Neural cell (in vitro differentiated cells): Measurements from ENCODE around the gene NR5A1. TPM values are rescaled to one million over a fixed set of nuclear protein-coding genes. Genes with fewer than 3 reads are reported as not detected.

Experiments used
- H2AFZ ChIP-seq: fragments of 200-600, 300-800 bp; sonication (generic), shearing (Covaris generic); 2 replicates; pipeline ENCODE4 v1.6.0; 2014; ENCODE audit warnings: low read depth, mild to moderate bottlenecking, antibody characterized with exemption, low read length, moderate library complexity
- H3F3A ChIP-seq: fragments of 200-600 bp; shearing (Covaris generic); 2 replicates; pipeline ENCODE4 v1.6.1; 2016; ENCODE audit warnings: mild to moderate bottlenecking, moderate library complexity, mixed read lengths, antibody characterized with exemption, low read length; ENCODE audit not compliant: insufficient read depth, poor library complexity, severe bottlenecking
- H3K27ac ChIP-seq: fragments of 200-600, 300-800 bp; sonication (generic), shearing (Covaris generic); 2 replicates; pipeline ENCODE4 v1.5.1; 2014; ENCODE audit warnings: mild to moderate bottlenecking, low read length, moderate library complexity
- H3K27me3 ChIP-seq: fragments of 300-800, 200-600 bp; sonication (generic), shearing (Covaris generic); 2 replicates; pipeline ENCODE4 v1.6.0; 2014; ENCODE audit warnings: mild to moderate bottlenecking, low read depth, low read length, moderate library complexity; ENCODE audit not compliant: insufficient read depth
- H3K36me3 ChIP-seq: fragments of 300-800, 200-600 bp; sonication (generic), shearing (Covaris generic); 2 replicates; pipeline ENCODE4 v1.5.1; 2014; ENCODE audit warnings: mild to moderate bottlenecking, antibody characterized with exemption, low read length, moderate library complexity; ENCODE audit not compliant: insufficient read depth
- H3K4me2 ChIP-seq: fragments of 300-800, 200-600 bp; sonication (generic), shearing (Covaris generic); 2 replicates; pipeline ENCODE4 v1.6.0; 2014; ENCODE audit warnings: mild to moderate bottlenecking, low read length
- H3K4me3 ChIP-seq: fragments of 300-800, 200-600 bp; sonication (generic), shearing (Covaris generic); 2 replicates; pipeline ENCODE4 v1.5.1; 2014; ENCODE audit warnings: mild to moderate bottlenecking, low read length, moderate library complexity
- H3K79me2 ChIP-seq: fragments of 200-600 bp; shearing (Covaris generic); replicated peaks from 2 replicates; pipeline ENCODE4 v1.6.0; 2014; ENCODE audit warnings: mild to moderate bottlenecking, low read length, moderate library complexity; ENCODE audit not compliant: insufficient read depth
- H3K9ac ChIP-seq: fragments of 300-800, 200-600 bp; sonication (generic), shearing (Covaris generic); 2 replicates; pipeline ENCODE4 v1.6.1; 2016; ENCODE audit warnings: mild to moderate bottlenecking, low read length, mixed read lengths
- H3K9me2 ChIP-seq: fragments of 200-600 bp; shearing (Covaris generic); 2 replicates; pipeline ENCODE4 v1.6.1; 2016; ENCODE audit warnings: mild to moderate bottlenecking, low read length, mixed read lengths; ENCODE audit not compliant: insufficient read depth
- H3K9me3 ChIP-seq: fragments of 200-600, 300-800 bp; sonication (generic), shearing (Covaris generic); 2 replicates; pipeline ENCODE4 v1.6.1; 2016; ENCODE audit warnings: mild to moderate bottlenecking, mixed run types, low read length, moderate library complexity, mixed read lengths
- H4K20me1 ChIP-seq: fragments of 200-600 bp; shearing (Covaris generic); 2 replicates; pipeline ENCODE4 v1.6.1; 2016; ENCODE audit warnings: mild to moderate bottlenecking, mixed run types; ENCODE audit not compliant: insufficient read depth
- EP300 ChIP-seq: fragments of 450-650 bp; conservative IDR thresholded peaks from 2 replicates; pipeline ENCODE4 v1.6.1; 2014; ENCODE audit warnings: antibody characterized with exemption, mild to moderate bottlenecking, moderate library complexity; ENCODE audit not compliant: poor library complexity, severe bottlenecking
- EZH2 ChIP-seq: fragments of 200-600, 300-800 bp; shearing (Covaris generic), sonication (generic); IDR thresholded peaks from 2 replicates; pipeline ENCODE4 v1.6.1; 2014; ENCODE audit warnings: antibody characterized with exemption, low read length, borderline replicate concordance, mild to moderate bottlenecking; ENCODE audit not compliant: insufficient read depth, poor library complexity, severe bottlenecking
- MXI1 ChIP-seq: fragments of 450-650 bp; conservative IDR thresholded peaks from 2 replicates; pipeline ENCODE4 v1.6.1; 2014; ENCODE audit warnings: antibody characterized with exemption, mild to moderate bottlenecking; ENCODE audit not compliant: poor library complexity, severe bottlenecking
- POLR2AphosphoS5 ChIP-seq: IDR thresholded peaks from 2 replicates; pipeline ENCODE4 v1.6.1; 2012
- RAD21 ChIP-seq: fragments of 450-650 bp; conservative IDR thresholded peaks from 2 replicates; pipeline ENCODE4 v1.6.1; 2014; ENCODE audit warnings: antibody characterized with exemption, mild to moderate bottlenecking, moderate library complexity
- SMC3 ChIP-seq: fragments of 450-650 bp; conservative IDR thresholded peaks from 2 replicates; pipeline ENCODE4 v1.6.1; 2014; ENCODE audit warnings: antibody characterized with exemption, mild to moderate bottlenecking, moderate library complexity; ENCODE audit not compliant: poor library complexity
- TAF1 ChIP-seq: IDR thresholded peaks from 2 replicates; pipeline ENCODE4 v1.6.1; 2012; ENCODE audit warnings: low read depth
- polyA plus RNA-seq: library from polyadenylated mRNA; depleted of rRNA; stranded (reverse); fragments of >200 nt; gene quantifications from 2 replicates; pipeline ENCODE4 v1.2.3, GENCODE V29; 2014
- TF ChIP-seq, protein P1 (sequence below): fragments of 450-650 bp; IDR thresholded peaks from 2 replicates; pipeline ENCODE4 v1.5.1; 2014; ENCODE audit warnings: antibody characterized with exemption, mild to moderate bottlenecking, moderate library complexity; ENCODE audit not compliant: poor library complexity, severe bottlenecking
- TF ChIP-seq, protein P2 (sequence below): IDR thresholded peaks from 2 replicates; pipeline ENCODE4 v1.6.1; 2012; ENCODE audit warnings: borderline replicate concordance

The NR5A1 gene
- polyA plus RNA-seq, 1 donor from 2014 or later = 0.09 TPM

DNA sequence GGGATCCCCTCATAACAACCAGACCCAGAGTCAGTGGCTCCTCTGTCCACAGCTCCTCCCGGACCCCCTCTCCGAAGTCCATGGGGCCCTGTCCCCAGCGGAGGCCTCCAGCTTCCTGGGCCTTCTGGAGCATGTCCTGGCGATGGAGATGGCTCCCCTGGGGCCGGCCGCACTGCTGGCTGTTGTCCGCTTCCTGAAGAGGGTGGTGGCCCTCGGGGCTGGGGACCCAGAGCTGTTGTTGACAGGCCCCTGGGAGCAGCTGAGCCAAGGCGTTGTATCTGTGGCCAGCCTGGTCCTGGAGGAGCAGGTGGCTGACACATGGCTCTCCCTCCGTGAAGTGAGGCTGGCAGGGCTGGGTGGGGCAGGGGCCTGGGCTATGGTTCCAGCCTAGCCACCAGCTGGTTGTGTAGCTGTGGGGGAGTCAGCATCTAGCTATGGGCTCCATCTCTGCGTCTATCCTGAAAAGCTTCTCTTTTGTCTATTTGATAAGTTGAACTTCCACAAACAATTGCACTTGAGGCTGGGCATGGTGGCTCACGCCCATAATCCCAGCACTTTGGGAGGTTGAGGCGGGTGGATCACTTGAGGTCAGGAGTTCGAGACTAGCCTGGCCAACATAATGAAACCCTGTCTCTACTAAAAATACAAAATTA lies 52.3 kb downstream of the NR5A1 start:
- H3F3A ChIP-seq = no peaks in the 10 kb centered on the region
- no peak overlapping the region for H2AFZ ChIP-seq
- no peaks in the 10 kb centered on the region for H3K9me3 ChIP-seq
- no peak overlapping the region for H3K4me3 ChIP-seq
- no peak overlapping the region for H3K27ac ChIP-seq
- H3K36me3 ChIP-seq = no peaks in the 10 kb centered on the region
- TF ChIP-seq, protein P1, sequence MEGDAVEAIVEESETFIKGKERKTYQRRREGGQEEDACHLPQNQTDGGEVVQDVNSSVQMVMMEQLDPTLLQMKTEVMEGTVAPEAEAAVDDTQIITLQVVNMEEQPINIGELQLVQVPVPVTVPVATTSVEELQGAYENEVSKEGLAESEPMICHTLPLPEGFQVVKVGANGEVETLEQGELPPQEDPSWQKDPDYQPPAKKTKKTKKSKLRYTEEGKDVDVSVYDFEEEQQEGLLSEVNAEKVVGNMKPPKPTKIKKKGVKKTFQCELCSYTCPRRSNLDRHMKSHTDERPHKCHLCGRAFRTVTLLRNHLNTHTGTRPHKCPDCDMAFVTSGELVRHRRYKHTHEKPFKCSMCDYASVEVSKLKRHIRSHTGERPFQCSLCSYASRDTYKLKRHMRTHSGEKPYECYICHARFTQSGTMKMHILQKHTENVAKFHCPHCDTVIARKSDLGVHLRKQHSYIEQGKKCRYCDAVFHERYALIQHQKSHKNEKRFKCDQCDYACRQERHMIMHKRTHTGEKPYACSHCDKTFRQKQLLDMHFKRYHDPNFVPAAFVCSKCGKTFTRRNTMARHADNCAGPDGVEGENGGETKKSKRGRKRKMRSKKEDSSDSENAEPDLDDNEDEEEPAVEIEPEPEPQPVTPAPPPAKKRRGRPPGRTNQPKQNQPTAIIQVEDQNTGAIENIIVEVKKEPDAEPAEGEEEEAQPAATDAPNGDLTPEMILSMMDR = no peak
- TF ChIP-seq RAD21 (no peak), SMC3 (no peak), EZH2 (no peak), EP300 (no peak), TAF1 (no peak)
- TF ChIP-seq, protein P2, sequence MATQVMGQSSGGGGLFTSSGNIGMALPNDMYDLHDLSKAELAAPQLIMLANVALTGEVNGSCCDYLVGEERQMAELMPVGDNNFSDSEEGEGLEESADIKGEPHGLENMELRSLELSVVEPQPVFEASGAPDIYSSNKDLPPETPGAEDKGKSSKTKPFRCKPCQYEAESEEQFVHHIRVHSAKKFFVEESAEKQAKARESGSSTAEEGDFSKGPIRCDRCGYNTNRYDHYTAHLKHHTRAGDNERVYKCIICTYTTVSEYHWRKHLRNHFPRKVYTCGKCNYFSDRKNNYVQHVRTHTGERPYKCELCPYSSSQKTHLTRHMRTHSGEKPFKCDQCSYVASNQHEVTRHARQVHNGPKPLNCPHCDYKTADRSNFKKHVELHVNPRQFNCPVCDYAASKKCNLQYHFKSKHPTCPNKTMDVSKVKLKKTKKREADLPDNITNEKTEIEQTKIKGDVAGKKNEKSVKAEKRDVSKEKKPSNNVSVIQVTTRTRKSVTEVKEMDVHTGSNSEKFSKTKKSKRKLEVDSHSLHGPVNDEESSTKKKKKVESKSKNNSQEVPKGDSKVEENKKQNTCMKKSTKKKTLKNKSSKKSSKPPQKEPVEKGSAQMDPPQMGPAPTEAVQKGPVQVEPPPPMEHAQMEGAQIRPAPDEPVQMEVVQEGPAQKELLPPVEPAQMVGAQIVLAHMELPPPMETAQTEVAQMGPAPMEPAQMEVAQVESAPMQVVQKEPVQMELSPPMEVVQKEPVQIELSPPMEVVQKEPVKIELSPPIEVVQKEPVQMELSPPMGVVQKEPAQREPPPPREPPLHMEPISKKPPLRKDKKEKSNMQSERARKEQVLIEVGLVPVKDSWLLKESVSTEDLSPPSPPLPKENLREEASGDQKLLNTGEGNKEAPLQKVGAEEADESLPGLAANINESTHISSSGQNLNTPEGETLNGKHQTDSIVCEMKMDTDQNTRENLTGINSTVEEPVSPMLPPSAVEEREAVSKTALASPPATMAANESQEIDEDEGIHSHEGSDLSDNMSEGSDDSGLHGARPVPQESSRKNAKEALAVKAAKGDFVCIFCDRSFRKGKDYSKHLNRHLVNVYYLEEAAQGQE = no peak
- H3K79me2 ChIP-seq = no peaks in the 10 kb centered on the region
- peaks cover 15% of the 10 kb centered on the region for H3K27me3 ChIP-seq
- H3K9me2 ChIP-seq = no peaks in the 10 kb centered on the region
- H3K4me2 ChIP-seq = no peak overlapping the region
- no peaks in the 10 kb centered on the region for H4K20me1 ChIP-seq
- no peak overlapping the region for H3K9ac ChIP-seq

DNA sequence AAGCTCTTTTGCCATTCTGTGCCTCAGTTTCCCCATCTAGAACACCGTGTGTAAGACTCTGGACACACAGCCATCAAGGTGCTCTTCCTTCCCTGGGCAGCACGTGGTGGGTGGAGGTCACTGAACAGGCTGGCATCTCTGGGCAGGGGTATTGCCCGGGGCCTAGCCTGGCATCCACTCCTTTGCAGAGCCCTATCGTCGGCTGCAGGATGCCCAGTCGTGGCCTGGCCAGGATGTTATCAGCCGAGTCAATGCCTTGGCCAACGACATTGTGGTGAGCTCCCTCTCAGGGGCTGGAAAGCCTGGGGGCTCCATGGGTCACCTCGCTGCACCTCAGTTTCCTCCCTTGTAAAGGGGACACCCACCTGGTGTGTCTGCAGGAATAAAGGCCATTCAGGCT lies 52.9 kb downstream of the NR5A1 start:
- H2AFZ ChIP-seq = no peak overlapping the region
- H3K27me3 ChIP-seq = peaks cover 17% of the 10 kb centered on the region
- H3K27ac ChIP-seq = no peak overlapping the region

More for the DNA sequence above, 52.9 kb downstream of the NR5A1 start:
- TF ChIP-seq, protein P2 = no peak
- no peak for TF ChIP-seq RAD21
- TF ChIP-seq, protein P1 = no peak
- TF ChIP-seq MXI1 = no peak
- no peak for TF ChIP-seq EZH2
- no peak for TF ChIP-seq POLR2AphosphoS5
- TF ChIP-seq SMC3 = no peak
- no peak for TF ChIP-seq TAF1
- TF ChIP-seq EP300 = no peak
- no peaks in the 10 kb centered on the region for H3K36me3 ChIP-seq
- no peaks in the 10 kb centered on the region for H3K79me2 ChIP-seq
- H3K4me3 ChIP-seq = no peak overlapping the region
- no peaks in the 10 kb centered on the region for H4K20me1 ChIP-seq
- no peak overlapping the region for H3K4me2 ChIP-seq
- H3K9me2 ChIP-seq = no peaks in the 10 kb centered on the region
- no peaks in the 10 kb centered on the region for H3K9me3 ChIP-seq
- no peaks in the 10 kb centered on the region for H3F3A ChIP-seq
- no peak overlapping the region for H3K9ac ChIP-seq
